HUES64 (cell line): Measurements from ENCODE around the gene TBCE.

Experiments used
- H3K27ac ChIP-seq: 2 replicates; pipeline ENCODE4 v1.7.0; 2013; ENCODE audit warnings: low read depth, low read length, inconsistent platforms
- H3K27me3 ChIP-seq: 2 replicates; pipeline ENCODE4 v1.6.1; 2013; ENCODE audit warnings: mild to moderate bottlenecking, low read length; ENCODE audit not compliant: insufficient read depth
- H3K36me3 ChIP-seq: 2 replicates; pipeline ENCODE4 v1.6.1; 2013; ENCODE audit warnings: mild to moderate bottlenecking, low read length; ENCODE audit not compliant: insufficient read depth
- H3K4me1 ChIP-seq: 2 replicates; pipeline ENCODE4 v1.6.1; 2013; ENCODE audit warnings: mild to moderate bottlenecking, low read length, moderate library complexity; ENCODE audit not compliant: insufficient read depth
- H3K4me3 ChIP-seq: 2 replicates; pipeline ENCODE4 v1.5.1; 2013; ENCODE audit warnings: mild to moderate bottlenecking, low read length, moderate library complexity
- H3K9ac ChIP-seq: 2 replicates; pipeline ENCODE4 v1.6.1; 2013; ENCODE audit warnings: mild to moderate bottlenecking, low read depth, low read length
- H3K9me3 ChIP-seq: 2 replicates; pipeline ENCODE4 v1.6.1; 2013; ENCODE audit warnings: low read depth, low read length; ENCODE audit not compliant: insufficient read depth
- WGBS: fragments of 150-250, 120-280 bp; methylation state at CpG from one replicate; pipeline ENCODE4 v1.1.7; 2013; ENCODE audit warnings: missing lambda C conversion rate; 5-methylcytosine and 5-hydroxymethylcytosine counted together

TBCE gene

DNA sequence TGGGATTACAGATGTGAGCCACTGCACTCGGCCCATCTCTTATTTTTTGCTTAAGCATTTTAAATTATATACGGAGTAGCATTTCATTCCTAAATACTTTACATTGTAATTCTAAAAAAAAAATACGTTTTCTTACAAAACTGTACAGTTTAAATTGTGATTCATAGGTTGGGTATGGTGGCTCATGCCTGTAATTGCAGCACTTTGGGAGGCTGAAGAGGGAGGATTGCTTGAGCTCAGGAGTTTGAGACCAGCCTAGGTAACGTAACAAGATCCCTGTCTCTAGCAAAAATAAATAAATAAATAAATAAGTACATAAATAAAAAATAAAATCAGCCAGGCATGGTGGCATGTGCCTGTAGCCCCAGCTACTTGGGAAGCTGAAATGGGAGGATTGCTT is 24.6 kb downstream of the TBCE start:
- H3K36me3 ChIP-seq, result peaks cover 10% of the 10 kb centered on the region; the same call in 1 of the 2 replicates
- no peaks in the 10 kb centered on the region for H3K27me3 ChIP-seq
- no peak overlapping the region for H3K4me3 ChIP-seq
- WGBS, result 95% methylated on average over 3 of the region's 4 CpGs
- H3K9ac ChIP-seq, result no peak overlapping the region
- peaks cover 17% of the 10 kb centered on the region for H3K9me3 ChIP-seq
- H3K27ac ChIP-seq, result no peak overlapping the region
- no peaks in the 10 kb centered on the region for H3K4me1 ChIP-seq

DNA sequence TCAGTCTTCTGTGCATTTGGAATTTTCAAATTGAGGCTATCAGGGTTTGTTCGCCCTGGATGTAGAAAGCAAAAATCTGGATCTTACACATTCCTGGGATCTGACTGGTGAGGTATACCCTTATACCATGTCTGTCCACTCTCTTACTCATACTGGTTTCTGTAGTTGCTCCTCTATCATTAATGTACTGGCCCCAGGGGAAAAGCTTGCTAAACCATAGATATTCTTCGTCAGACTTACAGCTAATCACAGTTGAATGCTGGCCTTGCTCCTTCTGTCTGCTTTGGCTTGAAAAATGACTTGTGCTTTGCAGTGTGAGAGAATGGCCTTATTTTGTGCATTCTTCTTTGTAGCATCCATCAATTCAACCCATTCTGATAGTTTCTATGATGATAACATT is 30.5 kb downstream of the TBCE start:
- Histone ChIP-seq H3K4me3 (no peak overlapping the region), H3K27me3 (no peaks in the 10 kb centered on the region), H3K9ac (no peak overlapping the region), H3K4me1 (no peaks in the 10 kb centered on the region), H3K27ac (no peak overlapping the region), H3K36me3 (0 out of 2 replicates have a peak, but pooled peaks cover 3% of the 10 kb centered on the region), H3K9me3 (no peaks in the 10 kb centered on the region)
- 98% methylated on average over 2 of the region's 2 CpGs for WGBS

DNA sequence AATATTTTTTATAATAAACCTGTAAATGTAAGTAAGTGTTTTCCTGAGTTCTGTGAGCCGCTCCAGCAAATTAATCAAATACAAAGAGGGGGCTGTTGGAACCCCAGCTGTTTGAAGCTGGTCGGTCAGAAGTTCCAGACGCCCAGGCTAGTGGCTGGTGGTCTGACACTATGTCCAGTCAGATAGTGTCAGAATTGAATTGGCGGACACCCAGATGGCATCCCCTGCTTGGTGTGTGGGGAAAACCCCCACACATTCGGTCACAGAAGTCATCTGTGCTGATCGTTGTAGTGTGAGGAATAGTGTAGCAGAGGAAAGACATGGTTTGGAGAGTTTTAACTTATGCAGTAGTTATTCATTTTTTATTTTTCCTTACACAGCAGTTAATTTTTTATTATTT is 32.4 kb downstream of the TBCE start:
- no peaks in the 10 kb centered on the region for H3K9me3 ChIP-seq
- H3K4me3 ChIP-seq, result no peak overlapping the region
- 0 out of 2 replicates have a peak, but pooled peaks cover 3% of the 10 kb centered on the region for H3K36me3 ChIP-seq
- no peaks in the 10 kb centered on the region for H3K4me1 ChIP-seq
- 94% methylated on average over 5 of the region's 6 CpGs for WGBS
- H3K27me3 ChIP-seq, result no peaks in the 10 kb centered on the region
- no peak overlapping the region for H3K9ac ChIP-seq
- H3K27ac ChIP-seq, result no peak overlapping the region

DNA sequence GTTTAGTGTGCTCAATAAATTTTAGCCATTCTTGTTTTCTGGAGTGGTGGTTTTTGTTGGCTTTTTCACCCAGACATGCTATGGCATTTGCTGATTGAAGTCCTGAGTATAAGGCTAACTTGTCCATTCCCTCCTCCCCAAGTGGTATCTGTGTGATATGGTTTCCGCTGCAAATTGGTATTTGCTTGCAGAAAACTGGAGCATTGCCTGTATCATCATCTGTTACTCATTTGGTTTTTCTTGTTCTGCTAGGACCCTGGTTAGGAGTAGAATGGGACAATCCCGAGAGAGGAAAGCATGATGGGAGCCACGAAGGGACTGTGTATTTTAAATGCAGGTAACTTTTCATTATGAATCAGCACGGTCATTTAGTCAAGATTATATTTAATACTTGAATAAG is 34.0 kb downstream of the TBCE start:
- 0 out of 2 replicates have a peak, but pooled peaks cover 3% of the 10 kb centered on the region for H3K36me3 ChIP-seq
- 95% methylated on average over 4 of the region's 4 CpGs for WGBS
- no peaks in the 10 kb centered on the region for H3K4me1 ChIP-seq

DNA sequence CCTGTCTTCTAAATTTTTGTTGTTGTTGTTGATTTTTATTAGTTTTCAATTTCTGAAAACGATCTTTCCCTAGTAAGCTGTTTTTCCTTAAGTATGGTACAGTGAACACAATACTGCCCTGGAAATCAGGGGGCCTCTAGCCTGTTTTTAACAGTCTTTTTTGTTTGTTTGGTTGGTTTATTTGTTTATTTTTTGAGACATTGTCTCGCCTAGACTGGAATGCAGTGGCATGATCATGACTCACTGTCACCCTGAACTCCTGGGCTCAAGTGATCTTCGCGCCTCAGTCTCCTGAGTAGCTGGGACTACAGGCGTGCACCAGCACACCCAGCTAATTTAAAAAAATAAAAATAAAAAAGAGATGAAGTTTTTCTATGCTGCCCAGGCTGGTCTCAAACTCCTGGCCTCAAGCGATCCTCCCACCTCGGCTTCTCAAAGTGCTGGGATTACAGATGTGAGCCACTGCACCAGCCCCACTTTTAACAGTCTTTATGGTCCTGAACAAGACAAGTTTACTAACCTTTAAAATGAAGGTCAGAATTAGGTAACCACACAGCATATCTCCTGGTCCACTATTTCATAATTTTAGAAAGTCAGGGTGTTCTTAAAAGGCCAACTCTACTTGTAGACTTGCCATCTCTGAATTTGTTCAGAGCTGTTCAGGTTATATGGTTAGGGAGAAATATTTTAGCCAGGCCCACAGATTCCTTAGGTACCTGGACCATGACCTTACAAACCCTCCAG is 35.4 kb downstream of the TBCE start:
- no peak overlapping the region for H3K27ac ChIP-seq
- H3K9ac ChIP-seq, result no peak overlapping the region
- no peak overlapping the region for H3K4me3 ChIP-seq
- H3K27me3 ChIP-seq, result no peaks in the 10 kb centered on the region
- H3K36me3 ChIP-seq, result 0 out of 2 replicates have a peak, but pooled peaks cover 3% of the 10 kb centered on the region
- 92% methylated on average over 6 of the region's 7 CpGs for WGBS
- H3K4me1 ChIP-seq, result no peaks in the 10 kb centered on the region
- no peaks in the 10 kb centered on the region for H3K9me3 ChIP-seq

More for the DNA sequence above, 34.0 kb downstream of the TBCE start:
- H3K9me3 ChIP-seq, result no peaks in the 10 kb centered on the region
- H3K4me3 ChIP-seq, result no peak overlapping the region
- no peak overlapping the region for H3K9ac ChIP-seq
- no peaks in the 10 kb centered on the region for H3K27me3 ChIP-seq
- no peak overlapping the region for H3K27ac ChIP-seq

DNA sequence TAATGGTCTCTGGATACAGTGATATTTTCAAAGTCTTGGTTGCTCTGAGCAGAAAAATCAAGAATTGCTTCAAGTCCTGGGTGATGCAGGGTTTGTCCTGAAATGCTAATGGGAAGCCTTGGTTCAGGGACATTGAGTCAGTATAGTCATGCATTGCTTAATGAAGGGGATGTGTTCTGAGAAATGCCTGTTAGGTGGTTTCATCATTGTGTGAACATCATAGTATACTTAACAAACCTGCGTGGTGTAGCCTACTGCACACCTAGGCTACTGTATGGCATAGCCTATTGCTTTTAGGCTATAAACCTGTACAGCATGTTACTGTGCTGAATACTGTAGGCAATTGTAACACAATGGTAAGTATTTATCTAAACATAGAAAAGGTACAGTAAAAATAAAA is 36.4 kb downstream of the TBCE start:
- Histone ChIP-seq H3K9me3 (no peaks in the 10 kb centered on the region), H3K4me3 (no peak overlapping the region), H3K27me3 (no peaks in the 10 kb centered on the region), H3K4me1 (no peaks in the 10 kb centered on the region), H3K27ac (no peak overlapping the region), H3K36me3 (0 out of 2 replicates have a peak, but pooled peaks cover 3% of the 10 kb centered on the region), H3K9ac (no peak overlapping the region)
- 94% methylated on average over 1 of the region's 1 CpG for WGBS

DNA sequence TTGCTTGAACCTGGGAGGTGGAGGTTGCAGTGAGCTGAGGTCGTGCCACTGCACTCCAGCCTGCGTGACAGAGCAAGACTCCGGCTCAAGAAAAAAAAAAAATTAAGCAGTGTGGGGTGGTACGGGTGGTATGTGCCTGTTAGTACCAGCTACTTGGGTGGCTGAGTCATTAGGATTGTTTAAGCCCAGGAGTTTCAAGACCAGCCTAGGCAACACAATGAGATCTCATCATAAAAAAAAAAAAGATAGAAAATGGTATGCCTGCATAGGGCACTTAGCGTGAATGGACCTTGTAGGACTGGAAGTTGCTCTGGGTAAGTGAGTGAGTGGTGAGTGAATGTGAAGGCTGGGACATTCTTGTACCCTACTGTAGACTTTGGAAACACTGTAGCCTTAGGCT is 37.0 kb downstream of the TBCE start:
- WGBS, result 93% methylated on average over 5 of the region's 5 CpGs
- H3K36me3 ChIP-seq, result 0 out of 2 replicates have a peak, but pooled peaks cover 3% of the 10 kb centered on the region
- no peak overlapping the region for H3K27ac ChIP-seq
- no peak overlapping the region for H3K9ac ChIP-seq
- H3K27me3 ChIP-seq, result no peaks in the 10 kb centered on the region
- no peaks in the 10 kb centered on the region for H3K4me1 ChIP-seq
- H3K4me3 ChIP-seq, result no peak overlapping the region
- no peaks in the 10 kb centered on the region for H3K9me3 ChIP-seq

DNA sequence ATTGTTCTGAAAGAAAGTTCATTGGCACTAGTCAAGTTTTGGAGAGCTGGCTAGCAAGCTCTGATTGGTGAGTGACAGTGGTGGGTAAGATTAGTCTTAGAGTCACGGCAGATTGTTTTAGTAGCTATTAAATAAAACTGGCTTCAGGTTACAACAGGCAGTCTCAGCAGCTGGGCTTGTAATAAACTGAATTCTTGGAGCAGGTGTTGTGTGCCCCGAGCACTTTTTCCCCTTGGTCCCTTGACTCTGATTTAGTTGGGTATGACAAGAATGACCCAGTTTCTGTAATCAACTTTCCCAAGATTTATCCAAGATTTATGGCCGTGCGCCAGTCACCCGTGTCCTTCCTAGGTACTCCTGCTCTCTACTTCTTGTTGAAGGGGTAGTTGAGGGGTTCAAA is 40.2 kb downstream of the TBCE start:
- H3K9me3 ChIP-seq, result no peaks in the 10 kb centered on the region
- H3K9ac ChIP-seq, result no peak overlapping the region
- H3K36me3 ChIP-seq, result no peaks in the 10 kb centered on the region
- 94% methylated on average over 5 of the region's 5 CpGs for WGBS
- no peaks in the 10 kb centered on the region for H3K27me3 ChIP-seq
- H3K27ac ChIP-seq, result no peak overlapping the region
- no peaks in the 10 kb centered on the region for H3K4me1 ChIP-seq
- no peak overlapping the region for H3K4me3 ChIP-seq

DNA sequence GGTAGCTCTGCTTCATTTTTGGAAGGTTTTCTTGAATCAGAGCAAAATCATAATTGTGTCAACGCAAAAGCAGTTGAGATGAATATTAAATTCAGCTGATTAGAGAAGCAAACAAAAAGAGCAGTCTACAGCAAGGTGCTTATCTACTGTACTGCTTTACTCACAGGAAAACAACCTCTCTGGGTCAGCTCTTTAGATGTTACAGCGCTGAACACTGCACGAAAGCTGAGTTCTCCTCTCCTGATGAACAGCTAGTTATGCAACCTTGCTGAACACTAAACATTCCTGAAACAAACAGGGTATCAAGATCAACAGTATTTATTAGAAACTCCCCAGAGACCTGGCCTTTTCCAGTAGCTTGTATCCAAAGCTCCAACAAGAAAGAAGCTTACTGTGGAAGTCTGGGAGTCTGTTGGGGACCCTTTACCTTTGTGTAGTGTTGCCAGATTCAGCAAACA is 41.3 kb downstream of the TBCE start:
- H3K36me3 ChIP-seq, result no peaks in the 10 kb centered on the region
- no peaks in the 10 kb centered on the region for H3K27me3 ChIP-seq
- H3K4me3 ChIP-seq, result no peak overlapping the region
- H3K4me1 ChIP-seq, result no peaks in the 10 kb centered on the region
- no peaks in the 10 kb centered on the region for H3K9me3 ChIP-seq
- H3K9ac ChIP-seq, result no peak overlapping the region
- H3K27ac ChIP-seq, result no peak overlapping the region
- 90% methylated on average over 3 of the region's 3 CpGs for WGBS

DNA sequence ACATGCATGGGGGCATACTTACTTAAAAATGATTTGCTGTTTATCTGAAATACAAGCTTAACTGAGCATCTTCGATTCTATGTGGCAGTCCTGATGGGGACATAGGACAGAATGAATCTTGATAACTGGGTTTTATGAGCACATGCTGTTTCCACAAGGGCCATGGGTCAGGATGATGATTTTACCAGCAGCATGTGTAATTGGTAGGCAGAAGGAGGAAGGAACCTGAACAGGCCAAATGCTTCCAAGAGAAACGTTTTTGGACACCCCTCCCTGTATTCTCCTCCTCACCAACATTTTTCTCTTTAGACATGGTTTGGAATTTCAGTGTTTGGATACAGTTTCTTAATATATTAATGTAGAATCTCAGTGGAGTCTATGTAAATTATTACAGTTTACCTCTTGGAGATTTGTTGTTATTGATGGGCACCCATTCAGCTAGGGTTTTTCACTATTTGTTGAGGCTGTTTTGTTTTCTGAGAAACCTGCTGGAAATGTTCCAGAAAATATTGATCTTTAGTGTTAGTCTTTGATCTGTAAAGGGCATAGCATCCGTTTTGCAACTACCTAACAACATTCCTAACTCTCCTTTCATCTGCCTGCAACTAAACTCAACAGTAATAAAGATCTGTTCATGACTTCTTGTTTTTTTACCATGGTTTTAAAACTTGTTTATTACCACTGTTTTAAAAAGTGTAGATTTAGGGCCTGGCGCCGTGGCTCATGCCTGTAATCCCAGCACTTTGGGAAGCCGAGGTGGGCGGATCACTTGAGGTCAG is 42.0 kb downstream of the TBCE start:
- Histone ChIP-seq H3K27me3 (no peaks in the 10 kb centered on the region), H3K27ac (no peak overlapping the region), H3K9ac (no peak overlapping the region), H3K4me1 (no peaks in the 10 kb centered on the region), H3K4me3 (no peak overlapping the region), H3K9me3 (no peaks in the 10 kb centered on the region), H3K36me3 (peaks cover under 1% of the 10 kb centered on the region; the same call in 1 of the 2 replicates)
- 83% methylated on average over 6 of the region's 7 CpGs for WGBS

DNA sequence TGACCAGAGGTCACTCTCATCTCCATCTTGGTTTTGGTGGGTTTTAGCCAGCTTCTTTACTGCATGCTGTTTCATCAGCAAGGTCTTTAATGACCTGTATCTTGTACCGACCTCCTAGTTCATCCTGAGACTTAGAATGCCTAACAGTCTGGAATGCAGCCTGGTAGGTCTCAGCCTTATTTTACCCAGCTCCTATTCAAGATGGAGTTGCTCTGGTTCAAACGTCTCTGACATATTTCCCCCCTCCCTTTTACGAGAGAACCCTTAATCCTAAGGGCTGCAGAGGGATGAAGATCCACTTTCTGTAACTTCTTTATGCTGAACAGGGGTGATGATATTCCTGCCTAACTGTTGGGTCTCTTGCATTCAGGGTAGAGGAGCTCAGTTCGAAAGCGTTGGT is 43.2 kb downstream of the TBCE start:
- Histone ChIP-seq H3K9ac (no peak overlapping the region), H3K27ac (no peak overlapping the region), H3K4me1 (no peaks in the 10 kb centered on the region), H3K27me3 (no peaks in the 10 kb centered on the region), H3K4me3 (no peak overlapping the region), H3K36me3 (peaks cover 11% of the 10 kb centered on the region), H3K9me3 (no peaks in the 10 kb centered on the region)
- WGBS, result 79% methylated on average over 5 of the region's 5 CpGs
